Stimulated activated CD8-positive, alpha-beta memory T cell treated with anti-CD3 and anti-CD28 coated beads, Interleukin-12 subunit alpha, Interleukin-12 subunit beta, amount 100 ng/mL, for 1 hour (primary cell): Measurements from ENCODE around the gene CANT1.
"Not testable (repeated sequence)": the region's sequence is repeated elsewhere in the genome, so short reads cannot be mapped to it uniquely, and the experiment has no call there.

Experiments used
- DNase-seq: peaks from one replicate; pipeline ENCODE4 v3.0.0-alpha.2; 2020; ENCODE audit warnings: low read depth

Gene CANT1

GRCh38 chr17:78958641-78959127, 50.9 kb downstream of the CANT1 start:
- no peak for DNase-seq

DNA sequence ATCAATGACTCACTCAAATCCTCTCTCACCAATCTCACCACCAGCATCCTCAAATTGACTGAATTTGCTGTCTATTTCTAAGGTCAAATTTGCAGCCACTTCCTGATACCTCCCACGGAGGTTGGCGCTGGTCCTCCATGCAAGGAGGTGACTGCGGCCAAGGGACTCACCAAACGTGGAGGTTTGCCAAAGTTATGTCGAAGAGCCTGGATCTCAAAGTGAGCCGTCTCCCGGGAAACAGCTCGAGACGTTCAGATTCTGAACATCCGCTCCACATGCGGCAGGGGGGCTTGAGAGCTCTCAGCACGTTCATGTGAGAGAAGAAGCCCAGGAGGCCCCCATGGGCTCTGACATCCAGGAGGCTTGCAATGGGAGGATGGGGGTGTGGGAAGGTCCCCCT, 52.4 kb downstream of the CANT1 start:
- DNase-seq = no peak

DNA sequence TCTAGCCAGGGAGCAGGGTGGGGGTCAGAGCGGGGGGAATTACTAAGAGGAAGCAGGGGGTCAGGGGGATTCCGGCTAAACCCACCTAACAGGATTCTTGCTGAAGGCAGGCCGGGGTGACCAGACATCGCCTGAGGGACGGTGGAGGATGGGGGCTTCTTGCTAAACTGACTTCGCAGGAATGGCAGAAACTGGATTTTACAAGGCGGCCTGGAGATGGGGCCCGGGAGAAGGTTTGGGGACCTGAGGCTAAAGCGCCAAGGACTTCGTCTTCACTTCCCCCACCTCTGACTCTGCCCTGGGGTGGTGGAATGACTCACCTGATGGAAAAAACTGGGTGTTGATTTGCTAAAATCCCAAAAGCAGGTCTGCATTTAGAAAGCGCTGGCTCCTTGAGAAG, 53.3 kb downstream of the CANT1 start:
- no peak for DNase-seq

GRCh38 chr17:78954684-78955083, 54.9 kb downstream of the CANT1 start:
- no peak for DNase-seq

GRCh38 chr17:78953356-78954350, 55.9 kb downstream of the CANT1 start:
- no peak for DNase-seq

DNA sequence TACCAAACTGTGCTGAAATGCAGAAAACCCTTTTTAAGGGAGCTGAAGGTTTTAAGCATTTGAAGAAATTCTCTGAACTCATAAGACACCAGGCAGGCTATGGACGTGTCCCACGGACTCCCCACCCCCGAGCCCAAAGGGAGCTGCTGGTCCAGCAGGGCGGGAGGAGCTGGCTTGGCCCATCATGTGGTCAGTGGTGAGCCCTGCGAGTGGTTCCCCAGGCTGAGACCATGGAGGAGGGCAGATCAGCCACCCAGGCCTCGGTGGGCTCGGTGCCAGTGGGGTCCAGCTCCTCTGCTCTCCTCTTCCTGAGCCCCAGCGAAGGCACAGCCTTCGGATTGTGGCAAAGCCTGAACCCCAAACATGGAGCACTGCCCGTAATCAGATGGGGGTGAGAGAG, 56.9 kb downstream of the CANT1 start:
- no peak for DNase-seq

- no peak for DNase-seq
Measured at GRCh38 chr17:78951967-78952551, 57.5 kb downstream of the CANT1 start.

DNA sequence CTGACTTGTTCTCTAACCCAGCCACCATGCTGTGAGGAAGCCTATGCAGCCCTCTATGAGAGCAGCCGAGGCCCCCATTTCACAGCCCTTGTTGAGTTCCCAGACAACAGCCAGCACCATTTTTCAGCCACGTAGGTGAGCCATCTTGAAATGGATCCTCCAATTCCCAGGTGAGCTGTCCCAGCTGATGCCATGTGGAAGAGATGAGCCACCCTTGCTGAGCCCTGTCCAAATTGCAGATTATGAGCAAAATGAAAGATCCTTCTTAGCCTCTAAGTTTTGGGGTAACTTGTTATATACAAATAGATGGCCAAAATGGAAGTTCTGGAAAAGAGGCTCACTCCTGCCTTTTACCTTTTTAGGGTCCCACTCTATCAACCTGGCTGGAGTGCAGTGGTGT, 58.7 kb downstream of the CANT1 start:
- no peak for DNase-seq

DNA sequence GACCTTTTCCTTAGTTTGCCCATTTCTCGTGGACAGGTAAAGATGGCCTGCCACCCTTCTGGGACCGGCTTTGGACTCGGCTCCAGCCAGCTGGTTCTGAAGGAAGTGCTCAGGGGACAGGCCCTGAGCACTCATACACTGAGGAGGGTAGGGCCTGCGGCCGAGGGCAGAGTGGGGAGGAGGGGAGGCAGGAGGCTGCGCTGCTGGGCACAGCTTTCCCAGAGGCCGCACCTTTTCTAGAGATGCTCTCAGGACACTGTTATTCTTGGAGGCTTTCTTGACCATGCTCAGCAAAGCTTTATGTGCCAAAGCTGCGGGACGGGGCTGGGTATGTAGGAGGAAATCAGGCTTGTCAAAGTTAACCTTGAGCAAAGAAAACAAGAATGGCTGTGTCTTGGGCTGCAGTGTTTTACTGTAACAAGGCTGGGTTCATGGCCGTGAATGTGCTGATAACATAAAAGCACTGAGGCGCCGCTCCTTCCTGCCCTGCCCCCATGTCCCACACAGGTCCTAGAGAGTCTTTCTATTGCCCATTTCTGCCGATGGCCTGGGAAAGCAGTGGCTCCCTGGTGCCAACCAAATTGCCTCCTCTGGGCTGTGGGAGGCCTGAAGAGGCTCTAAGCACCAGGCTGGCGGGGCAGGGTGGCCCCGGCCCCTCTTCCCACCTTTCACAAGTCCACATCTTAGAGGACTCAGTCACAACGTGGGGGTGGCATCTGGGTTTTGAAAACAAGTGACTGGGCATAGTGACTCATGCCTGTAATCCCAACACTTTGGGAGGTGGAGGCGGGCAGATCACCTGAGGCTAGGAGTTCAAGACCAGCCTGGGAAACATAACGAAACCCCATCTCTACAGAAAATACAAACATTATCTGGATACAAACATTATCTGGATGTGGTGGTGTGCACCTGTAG, 62.1 kb downstream of the CANT1 start:
- no peak for DNase-seq

- no peak for DNase-seq
Measured at GRCh38 chr17:78946631-78947030, 62.9 kb downstream of the CANT1 start.

DNA sequence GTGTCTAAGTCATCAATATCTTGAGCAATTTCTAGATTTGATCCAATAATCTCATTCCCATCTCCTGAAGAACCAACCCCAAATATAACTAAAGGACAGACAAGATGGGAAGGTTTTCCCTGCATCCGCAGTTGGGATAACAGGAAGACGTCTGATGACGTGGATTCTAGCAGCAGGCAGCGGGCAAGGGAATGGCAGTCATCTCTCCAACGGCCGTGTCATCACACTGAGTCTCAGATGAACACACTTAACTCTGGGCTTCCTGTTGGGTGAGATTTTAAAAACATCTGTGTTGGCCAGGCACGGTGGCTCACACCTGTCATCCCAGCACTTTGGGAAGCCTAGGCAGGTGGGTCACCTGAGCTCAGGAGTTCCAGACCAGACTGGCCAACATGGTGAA, 63.4 kb downstream of the CANT1 start:
- no peak for DNase-seq

GRCh38 chr17:78945455-78945854, 64.1 kb downstream of the CANT1 start:
- not testable (repeated sequence) for DNase-seq

DNA sequence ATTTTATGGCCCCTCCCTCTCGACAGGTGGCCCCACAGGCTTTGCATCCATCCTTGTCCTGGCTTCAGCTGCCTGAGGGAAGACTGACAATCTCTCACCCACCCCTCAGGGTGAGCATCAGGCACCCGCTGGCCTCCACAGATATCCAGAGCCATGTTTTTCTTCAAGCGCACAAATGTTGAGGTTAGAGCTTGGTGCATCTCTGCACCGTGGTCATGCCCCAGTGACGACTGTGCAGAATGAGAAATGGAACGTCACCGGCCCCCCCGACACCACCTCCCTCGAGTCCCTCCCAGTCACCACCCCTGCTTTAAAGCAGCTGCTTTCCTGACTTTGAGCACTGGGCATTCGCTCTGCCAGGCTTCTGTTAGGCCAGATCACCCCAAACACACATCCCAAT, 64.6 kb downstream of the CANT1 start:
- DNase-seq = no peak

GRCh38 chr17:78944026-78944425, 65.5 kb downstream of the CANT1 start:
- DNase-seq = no peak
